Activated CD4-positive, alpha-beta T cell treated with anti-CD3 and anti-CD28 coated beads for 24 hours (primary cell): ENCODE measurements around the gene CHD1.
"Not testable (repeated sequence)": the region's sequence is repeated elsewhere in the genome, so short reads cannot be mapped to it uniquely, and the experiment has no call there.

Experiments
- DNase-seq, 2 donors: peaks; one replicate each; pipeline ENCODE4 v3.0.0-alpha.2; 2020; ENCODE audit warnings: low read depth in 2 of 2

CHD1 gene

DNA sequence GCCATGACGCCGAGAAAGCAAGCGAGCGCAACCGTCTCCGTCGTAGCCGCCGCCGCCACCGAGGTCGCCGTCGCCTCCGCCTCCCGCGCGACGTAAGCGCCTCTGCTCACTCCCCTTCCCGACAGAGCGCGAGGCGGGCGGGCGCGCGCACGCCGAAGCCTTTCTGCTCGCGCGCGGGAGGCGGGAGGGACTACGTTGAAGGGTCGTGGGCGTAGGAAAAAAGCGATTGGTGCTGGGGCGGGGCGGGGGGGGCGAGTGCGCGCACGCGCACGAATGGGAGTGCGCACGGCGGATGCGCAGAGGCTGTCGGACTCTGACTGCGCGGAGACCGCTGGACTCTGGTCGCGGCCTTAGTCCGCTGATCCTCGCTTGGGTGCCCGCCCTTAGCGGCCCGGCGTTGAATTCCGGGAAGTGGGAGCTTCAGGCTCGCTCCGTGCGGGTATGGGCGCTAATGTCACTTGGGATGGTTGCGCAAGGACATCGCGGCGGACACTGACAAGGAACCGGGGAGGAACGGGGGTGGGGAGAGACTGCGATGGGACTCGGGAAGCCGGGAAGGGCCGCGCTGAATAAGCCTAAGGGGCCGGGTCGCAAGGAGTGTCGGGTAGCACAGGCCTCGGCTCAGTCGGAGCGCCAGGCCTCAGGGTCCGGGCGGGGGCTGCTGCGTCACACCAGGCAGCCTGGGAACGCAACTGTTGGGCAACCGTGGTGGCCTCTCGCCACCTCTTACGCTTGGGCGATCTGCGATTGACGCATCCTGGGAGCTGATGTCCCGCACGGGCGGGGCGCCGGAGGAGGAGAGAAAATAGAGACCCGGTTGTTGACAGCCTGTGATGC lies at the start of gene CHD1:
CHD1 (minus strand) TSS at position 135 of the 837 bp plus-strand sequence. CDS start 2,621 bp downstream, outside the sequence.
- peak; percentile 85 to 92 for DNase-seq

DNA sequence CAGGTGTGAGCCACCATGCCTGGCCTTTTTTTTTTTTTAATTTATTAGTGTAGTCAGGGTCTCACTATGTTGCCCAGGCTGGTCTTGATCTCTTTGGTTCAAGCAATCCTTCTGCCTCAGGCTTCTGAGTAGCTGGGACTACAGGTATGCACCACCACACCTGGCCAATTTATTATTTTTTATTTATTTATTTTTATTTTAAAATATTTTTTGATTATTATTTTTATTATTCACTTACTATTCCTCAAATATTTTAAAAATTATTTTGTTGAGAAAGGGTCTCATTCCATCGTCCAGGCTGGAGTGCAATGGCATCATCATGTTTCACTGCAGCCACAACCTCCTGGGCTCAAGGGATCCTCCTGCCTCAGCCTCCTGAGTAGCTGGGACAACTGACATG lies 49.7 kb upstream of the CHD1 start:
- DNase-seq: no peak

DNA sequence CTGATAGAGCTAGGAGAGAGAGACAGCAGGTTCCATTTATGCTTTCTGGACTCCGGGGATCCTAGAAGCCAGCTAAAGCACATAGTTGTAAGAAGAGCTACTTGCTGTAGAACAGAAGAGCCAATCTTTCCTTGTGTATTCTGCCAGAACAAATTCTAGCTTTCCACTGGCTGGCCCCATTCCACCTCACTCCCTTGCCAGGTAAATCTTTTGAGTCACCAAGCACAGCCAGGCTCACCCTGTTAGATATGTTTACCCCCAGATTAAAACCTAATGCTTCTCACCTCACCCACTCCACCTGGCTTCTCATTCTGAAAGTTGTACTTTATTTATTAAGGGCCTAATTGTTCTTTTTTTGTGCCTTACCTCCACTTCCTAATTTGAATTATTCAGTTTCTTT lies 48.9 kb upstream of the CHD1 start:
- no peak for DNase-seq

DNA sequence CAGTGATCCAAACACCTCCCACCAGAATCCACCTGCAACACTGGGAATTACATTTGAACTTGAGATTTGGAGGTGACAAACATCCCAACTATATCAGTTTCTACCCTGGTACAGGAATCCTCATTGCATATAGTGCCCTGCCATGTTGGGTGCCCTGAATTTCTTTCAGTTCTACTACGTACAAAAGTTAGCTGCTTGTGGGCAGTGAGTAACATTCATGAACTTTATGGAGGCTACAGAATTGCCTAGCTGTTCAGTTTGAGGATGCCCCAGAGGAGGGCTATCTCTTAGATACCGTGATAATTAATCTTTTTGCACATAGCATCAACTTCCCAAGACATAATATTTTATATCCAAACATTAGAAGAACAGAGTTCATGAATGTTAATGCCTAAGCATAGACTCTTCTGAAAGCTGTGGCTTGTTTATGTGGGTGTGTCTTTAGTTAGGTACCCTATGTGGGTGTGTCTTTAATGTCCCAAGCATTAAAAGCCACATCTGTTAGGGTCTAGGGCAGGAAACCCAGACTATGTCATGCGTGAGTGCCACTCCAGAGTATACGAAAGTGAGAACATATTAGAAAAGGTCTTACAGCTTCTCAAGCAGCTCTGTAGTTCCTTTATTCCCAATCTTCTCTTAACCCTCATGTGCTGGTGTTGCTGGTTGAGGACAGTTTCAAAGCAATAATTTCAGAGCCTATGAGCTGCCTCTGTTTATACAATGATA lies 47.0 kb upstream of the CHD1 start:
- DNase-seq: no peak

DNA sequence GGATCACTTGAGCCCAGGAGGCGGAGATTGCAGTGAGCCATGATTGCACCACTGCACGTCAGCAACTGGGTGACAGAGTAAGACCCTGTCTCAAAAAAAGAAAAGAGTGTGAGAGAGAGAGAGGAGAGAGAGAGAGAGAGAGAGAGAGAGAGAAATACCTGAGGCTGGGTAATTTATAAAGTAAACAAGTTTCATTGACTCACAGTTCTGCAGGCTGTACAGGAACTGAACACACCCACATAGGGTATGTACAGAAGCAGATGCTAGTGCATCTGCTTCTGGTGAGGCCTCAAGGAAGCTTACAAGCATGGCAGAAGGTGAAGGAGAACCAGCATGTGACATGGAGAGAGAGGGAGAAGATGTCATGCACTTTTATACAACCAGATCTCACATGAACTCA lies 46.4 kb upstream of the CHD1 start:
- no peak for DNase-seq

DNA sequence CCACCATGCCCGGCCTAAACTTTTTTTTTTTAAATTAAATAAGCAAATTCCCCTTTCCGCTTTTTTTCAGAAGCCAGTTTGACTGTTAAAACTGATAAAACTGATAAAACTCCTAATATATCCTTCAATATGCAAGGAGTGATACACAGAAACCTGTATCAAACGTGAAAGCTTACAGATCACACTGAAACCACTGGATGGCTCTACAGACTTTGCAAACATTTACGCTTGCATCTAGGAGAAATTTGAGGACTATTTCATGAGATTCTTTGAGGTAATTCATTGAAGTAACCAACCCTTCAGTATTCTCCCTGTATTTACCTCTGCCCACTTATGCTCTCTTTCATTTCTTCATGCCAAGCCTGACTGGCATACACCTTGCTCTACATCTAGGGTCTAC lies 40.6 kb upstream of the CHD1 start:
- no peak for DNase-seq

DNA sequence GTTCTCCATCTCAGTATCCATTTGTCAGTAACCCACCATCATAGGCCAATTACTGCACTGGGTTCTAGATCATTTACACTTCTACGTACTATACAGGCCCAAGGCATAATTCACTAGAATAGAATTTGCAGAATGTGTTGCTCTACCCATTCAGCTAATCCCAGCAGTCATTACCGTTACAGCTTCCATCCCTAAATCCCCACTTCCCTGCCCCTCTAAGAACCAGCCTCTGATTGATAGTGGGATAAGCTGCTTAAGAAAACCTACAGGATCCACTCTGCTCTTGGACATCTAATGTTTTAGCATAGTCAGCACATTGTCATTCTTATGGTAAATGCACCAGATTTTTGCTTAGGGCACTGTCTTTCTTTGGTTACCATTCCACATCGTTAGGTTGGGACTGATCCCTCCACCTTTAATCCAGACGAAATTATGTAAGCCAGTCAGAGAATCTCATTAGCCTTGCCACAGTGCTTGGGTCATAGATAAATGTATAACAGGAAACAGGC lies 39.3 kb upstream of the CHD1 start:
- no peak for DNase-seq

DNA sequence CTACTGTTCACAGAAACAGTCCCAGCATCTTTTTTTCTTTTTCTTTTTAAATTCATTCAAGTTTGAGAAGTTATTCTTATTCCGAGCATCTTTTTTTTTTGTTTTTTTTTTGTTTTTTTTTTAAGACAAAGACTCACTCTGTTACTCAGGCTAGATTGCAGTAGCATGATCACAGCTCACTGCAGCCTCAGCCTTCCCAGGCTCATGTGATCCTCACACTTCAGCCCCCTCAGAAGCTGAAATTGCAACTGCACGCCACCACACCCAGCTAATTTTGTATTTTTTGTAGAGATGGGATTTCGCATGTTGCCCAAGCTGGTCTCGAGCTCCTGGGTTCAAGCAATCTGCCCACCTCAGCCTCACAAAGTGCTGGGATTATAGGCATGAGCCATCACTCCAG lies 36.4 kb upstream of the CHD1 start:
- DNase-seq: no peak

DNA sequence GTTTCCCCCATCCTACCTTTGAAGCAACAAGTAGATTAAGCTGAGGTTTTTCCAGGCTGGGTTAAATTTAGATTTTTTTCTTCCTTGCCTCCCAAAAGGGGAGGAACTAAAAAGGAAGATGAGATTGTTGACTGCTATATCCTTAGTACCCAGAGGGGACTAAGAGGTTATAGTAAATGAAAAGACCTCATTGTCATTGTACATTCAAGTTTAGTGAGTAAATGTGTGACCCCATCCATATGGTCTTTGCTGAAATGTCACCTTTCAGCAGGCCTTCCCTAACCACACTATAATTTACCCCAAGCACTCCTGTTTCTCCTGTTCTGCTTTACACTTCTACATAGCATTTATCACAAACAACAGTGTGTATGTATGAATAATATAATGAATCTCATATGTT lies 35.8 kb upstream of the CHD1 start:
- DNase-seq: no peak

DNA sequence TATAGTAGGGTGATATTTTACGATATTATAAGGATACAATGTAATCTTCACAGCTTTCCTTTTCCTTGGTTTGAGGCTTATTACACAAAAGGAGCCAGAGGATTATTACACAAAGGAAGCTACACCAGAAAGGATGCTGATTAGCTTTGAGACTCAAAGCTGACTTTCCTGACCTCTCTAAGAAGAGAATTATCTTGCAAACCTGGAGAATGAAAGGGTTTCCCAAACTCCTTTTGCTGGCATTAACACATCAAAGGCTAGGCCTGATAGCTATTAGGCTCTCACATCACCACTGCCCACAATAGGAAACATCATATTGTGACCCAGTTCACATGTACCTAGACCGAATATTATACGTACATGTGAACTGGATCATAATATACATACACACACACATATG lies 34.2 kb upstream of the CHD1 start:
- DNase-seq: no peak

DNA sequence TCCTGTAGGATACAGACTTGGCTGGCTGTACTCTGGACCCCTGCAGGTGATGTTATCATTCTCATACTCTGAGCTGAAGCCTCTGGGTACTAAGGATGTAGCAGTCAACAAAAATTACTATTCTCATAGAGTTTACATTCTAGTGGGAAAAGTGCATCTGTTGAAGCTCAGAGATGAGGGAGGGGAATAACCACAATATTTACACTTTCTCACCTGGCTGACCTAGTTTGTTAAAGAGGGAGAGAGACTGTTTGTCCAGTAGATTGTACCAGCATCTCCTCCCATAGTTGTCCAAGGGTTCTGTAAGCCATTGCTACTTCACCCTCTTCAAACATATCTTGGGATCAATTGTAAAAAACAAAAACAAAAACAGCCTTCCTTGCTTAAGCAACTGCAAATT lies 33.8 kb upstream of the CHD1 start:
- no peak for DNase-seq

DNA sequence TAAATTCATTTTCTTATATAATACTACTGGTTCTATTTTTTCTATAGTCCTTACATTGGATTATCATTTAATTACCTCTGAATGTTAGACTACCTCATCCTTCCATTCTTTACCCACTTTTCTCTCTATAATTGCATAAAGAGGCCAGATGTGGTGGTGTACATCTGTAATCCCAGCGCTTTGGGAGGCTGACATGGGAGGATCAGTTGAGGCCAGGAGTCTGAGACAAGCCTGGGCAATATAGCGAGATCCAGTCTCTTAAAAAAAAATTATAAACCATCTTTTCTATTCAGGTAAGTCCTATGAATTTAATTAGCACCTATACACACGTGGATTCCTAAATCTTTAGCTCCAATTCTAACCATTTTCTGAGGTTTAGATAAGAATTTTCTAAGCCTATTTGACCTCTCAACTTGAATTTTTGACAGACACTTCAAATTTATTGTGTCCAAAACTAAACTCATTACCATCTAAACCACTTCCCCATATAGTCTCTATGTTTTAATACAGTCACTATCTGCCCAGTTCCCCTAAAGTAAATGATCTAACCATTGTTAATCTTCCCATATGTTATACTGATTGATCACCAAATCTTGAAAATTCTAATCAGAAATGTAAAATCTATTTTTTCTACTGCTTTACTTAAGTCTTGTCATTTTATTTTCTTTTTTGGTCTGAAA lies 33.0 kb upstream of the CHD1 start:
- DNase-seq: no peak

DNA sequence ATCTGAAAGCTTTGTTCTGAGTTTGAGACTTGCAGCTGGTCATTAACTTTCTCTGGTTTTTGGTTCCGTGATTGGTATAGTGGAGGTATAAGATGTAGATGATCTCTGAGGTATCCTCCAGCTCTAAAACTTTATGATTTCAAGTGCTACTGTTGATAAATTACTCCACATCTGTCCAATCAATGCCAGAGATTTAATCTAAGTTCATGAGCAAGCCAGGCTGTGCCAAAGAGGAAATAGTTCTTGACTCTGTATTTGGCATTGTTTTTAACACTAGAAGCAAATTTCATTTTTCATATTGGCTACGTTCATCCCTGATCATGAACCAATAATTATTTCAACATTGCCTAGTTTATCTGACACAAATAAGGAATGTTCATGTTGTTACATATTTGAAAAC lies 28.5 kb upstream of the CHD1 start:
- DNase-seq: no peak

DNA sequence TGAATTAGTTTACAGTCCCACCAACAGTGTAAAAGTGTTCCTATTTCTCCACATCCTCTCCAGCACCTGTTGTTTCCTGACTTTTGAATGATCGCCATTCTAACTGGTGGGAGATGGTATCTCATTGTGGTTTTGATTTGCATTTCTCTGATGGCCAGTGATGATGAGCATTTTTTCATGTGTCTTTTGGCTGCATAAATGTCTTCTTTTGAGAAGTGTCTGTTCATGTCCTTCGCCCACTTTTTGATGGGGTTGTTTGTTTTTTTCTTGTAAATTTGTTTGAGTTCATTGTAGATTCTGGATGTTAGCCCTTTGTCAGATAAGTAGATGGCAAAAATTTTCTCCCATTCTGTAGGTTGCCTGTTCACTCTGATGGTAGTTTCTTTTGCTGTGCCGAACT lies 27.1 kb upstream of the CHD1 start:
- not testable (repeated sequence) for DNase-seq

DNA sequence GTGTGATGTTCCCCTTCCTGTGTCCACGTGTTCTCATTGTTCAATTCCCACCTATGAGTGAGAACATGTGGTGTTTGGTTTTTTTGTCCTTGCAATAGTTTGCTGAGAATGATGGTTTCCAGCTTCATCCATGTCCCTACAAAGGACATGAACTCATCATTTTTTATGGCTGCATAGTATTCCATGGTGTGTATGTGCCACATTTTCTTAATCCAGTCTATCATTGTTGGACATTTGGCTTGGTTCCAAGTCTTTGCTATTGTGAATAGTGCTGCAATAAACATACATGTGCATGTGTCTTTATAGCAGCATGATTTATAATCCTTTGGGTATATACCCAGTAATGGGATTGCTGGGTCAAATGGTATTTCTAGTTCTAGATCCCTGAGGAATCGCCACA lies 26.7 kb upstream of the CHD1 start:
- not testable (repeated sequence) for DNase-seq

DNA sequence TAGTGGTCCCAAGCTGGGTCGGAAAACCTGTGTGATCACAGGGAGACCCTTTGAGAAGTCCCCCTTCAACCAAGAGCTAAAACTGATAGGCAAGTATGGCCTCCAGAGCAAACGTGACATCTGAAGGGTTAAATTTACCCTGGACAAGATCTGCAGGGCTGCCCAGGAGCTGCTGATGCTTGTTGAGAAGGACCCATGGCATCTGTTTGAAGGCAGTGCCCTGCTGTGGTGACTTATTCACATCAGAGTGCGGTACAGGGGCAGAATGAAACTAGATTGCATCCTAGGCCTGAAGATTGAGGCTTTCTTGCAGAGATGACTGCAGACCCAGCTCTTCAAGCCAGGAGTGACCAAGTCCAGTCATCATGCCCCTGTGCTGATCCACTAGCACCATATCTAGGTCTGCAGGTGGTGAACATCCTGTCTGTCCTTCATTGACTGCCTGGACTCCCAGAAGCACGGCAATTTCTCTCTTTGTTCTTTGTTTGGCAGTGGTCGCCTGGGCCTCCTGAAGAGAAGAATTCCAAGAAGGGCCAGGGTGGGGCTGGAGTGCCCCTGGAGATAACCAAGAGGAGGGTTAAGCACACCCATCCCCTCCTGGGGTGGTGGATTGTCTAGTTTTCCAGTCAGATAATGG lies 25.7 kb upstream of the CHD1 start:
- no peak for DNase-seq

DNA sequence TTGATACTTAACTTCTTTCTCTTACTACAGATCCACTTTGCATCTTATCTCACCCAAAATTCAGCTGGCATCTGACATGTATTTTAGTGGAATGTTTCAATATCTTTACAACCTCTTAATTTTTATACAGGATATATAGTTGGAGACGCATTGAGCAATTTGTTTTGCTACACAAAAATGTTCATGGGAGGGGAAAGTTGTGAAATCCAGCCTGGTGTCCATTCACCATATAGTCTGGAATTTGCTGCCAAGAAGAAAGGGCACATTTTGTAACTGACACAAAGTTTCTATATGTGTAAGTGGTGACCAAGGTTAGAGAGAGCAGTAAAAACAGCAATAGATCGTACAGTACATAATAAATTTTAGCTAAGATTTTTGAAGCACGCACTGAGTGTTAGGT lies 14.0 kb upstream of the CHD1 start:
- DNase-seq: no peak

DNA sequence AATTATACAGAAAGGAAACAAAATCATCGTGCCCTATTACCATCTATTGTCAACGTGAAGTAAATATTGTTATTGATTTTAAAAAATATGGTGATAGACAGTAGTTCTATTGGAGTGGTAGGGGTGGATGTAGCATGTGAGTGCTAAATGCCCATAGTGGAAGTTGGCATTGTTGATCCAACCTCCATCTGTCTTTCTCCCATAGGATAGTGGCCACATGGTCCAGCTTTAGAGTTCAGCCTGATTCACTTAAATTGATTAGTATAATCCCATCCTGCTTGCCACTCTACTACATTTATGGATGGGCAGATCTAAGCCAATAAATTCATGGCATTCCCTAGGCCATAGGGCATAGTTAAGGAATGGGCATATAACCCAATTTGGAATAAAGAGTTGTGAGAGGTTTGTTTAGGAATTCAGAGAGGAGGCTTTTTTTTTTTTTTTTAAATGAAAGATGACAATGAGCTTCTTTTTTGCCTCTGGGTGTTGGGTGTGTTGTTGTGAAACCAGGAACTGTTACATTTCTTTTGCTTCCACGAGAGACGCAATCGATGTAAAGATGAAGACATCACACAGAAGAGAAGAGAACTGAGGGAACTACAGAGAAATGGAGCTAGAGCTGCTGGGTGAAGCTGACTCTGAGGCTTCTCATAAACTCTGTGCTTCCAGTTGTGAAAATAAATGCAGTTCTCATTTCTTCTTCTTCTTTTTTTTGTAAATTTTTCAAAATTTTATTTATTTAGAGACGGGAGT lies 12.5 kb upstream of the CHD1 start:
- DNase-seq: no peak

DNA sequence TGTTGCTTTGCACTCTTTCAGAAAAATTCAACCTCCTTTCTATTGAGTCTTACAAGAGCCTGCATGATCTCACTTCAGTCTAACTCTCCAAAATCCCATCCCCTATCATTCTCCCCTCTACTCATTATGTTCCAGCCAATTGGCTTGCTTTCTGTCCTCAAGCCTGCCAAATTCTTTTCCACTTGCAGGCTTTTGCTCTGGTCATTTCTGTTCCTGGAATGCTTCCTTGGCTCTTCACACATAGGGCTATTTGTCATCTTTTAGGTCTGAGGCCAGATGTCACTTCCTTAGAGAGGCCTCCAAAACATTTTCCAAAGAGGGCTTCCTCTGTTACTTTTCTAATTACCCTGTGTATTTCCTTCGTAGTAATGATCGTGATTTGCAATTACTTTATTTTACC lies 11.8 kb upstream of the CHD1 start:
- DNase-seq: no peak

DNA sequence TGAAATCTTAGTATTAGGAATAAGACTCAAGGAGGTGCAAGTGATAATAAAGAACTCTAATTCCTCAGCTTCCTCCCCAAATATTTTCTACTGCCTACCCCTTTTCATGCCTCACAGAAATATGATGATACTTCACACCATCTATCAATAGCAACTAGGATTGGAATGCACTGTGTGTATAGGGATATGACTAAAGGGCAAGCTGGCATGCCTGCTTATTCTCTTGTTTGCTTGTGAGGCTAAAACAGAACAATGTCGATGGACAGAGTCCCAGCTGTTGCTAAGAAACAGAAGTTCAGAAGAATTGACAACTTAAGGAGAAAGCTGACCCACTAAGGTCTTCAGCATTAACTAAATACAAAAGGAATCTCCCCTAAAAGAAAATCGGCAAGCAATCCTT lies 9.7 kb upstream of the CHD1 start:
- no peak for DNase-seq

DNA sequence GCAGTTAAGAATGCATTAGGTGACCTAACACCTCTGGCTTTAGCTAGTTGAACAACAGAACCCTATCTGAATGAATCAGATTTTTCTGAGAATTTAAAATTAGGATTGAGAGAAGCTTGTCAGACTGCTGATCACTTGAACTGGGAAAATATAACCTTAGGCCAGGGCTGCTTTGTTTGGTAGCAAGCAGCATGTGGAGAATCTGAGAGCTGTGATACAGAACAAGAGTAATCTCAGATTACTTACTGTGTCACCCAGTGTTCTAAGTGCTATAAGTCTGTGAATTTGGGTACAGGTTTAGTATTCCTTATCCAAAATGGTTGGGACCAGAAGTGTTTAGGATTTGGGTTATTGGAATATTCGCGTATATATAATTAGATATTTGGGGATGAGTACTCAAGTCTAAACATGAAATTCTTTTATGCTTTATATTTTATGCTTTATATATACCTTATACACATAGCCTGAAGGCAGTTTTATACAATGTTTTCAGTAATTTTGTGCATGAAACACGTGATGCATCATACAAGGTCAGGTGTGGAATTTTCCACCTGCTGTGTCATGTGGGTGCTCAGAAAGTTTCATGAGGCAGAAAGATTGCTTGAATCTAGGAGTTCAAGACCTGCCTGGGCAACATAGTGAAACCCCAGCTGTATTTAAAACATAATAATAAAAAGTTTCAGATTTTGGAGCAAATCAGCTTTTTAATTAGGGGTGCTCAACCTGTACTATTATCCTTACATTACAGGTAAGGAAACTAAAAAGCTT lies 8.3 kb upstream of the CHD1 start:
- no peak for DNase-seq
